Measurements from ENCODE around the gene GRIK3.

- TF ChIP-seq CTCF (IDR thresholded peaks at IDR 0.05) = no peak
- no peak for TF ChIP-seq POLR2A (IDR thresholded peaks at IDR 0.05)
Observed at GRCh38 chr1:37012226-37012625, 22.1 kb downstream of the GRIK3 start.
